OCI-LY3 (cell line): ENCODE data around the gene ANK2.

Source experiments
- H2AFZ ChIP-seq: fragments of 200-600, 300-600 bp; shearing (Covaris generic); 2 replicates; pipeline ENCODE4 v1.6.0; 2014; ENCODE audit warnings: antibody characterized with exemption, low read depth, low read length
- H3K27ac ChIP-seq: fragments of 200-600, 300-600 bp; sonication (generic); 2 replicates; pipeline ENCODE4 v1.5.1; 2014; ENCODE audit warnings: mild to moderate bottlenecking, low read length, moderate library complexity, mixed read lengths
- H3K27me3 ChIP-seq: fragments of 200-600, 300-600 bp; sonication (generic); 2 replicates; pipeline ENCODE4 v1.6.1; 2014; ENCODE audit warnings: low read depth, low read length, mixed read lengths
- H3K36me3 ChIP-seq: fragments of 200-600, 300-600 bp; sonication (generic); replicated peaks from 2 replicates; pipeline ENCODE3; 2014; ENCODE audit warnings: low read depth, low read length, mixed read lengths
- H3K4me1 ChIP-seq: fragments of 300-600, 200-600 bp; sonication (generic); 2 replicates; pipeline ENCODE4 v1.6.1; 2014; ENCODE audit warnings: low read length, mixed read lengths
- H3K4me2 ChIP-seq: fragments of 200-600, 300-600 bp; sonication (generic); 2 replicates; pipeline ENCODE4 v1.6.1; 2014; ENCODE audit warnings: low read length, mixed read lengths
- H3K4me3 ChIP-seq: fragments of 300-600, 200-600 bp; sonication (generic); 2 replicates; pipeline ENCODE4 v1.5.1; 2014; ENCODE audit warnings: antibody characterized with exemption, mild to moderate bottlenecking, low read length, moderate library complexity
- H3K79me2 ChIP-seq: fragments of 300-600, 200-600 bp; shearing (Covaris generic); 2 replicates; pipeline ENCODE4 v1.6.1; 2014; ENCODE audit warnings: mild to moderate bottlenecking, low read length, mixed read lengths
- H3K9ac ChIP-seq: fragments of 300-600, 200-600 bp; shearing (Covaris generic); 2 replicates; pipeline ENCODE4 v1.6.0; 2014; ENCODE audit warnings: mild to moderate bottlenecking, low read length, moderate library complexity
- H3K9me3 ChIP-seq: fragments of 200-600, 300-600 bp; shearing (Covaris generic); 2 replicates; pipeline ENCODE4 v1.6.1; 2014; ENCODE audit warnings: low read length, mixed read lengths; ENCODE audit not compliant: insufficient read depth
- H4K20me1 ChIP-seq: fragments of 200-600, 300-600 bp; sonication (generic); 2 replicates; pipeline ENCODE4 v1.6.1; 2016; ENCODE audit warnings: low read length, mixed read lengths; ENCODE audit not compliant: insufficient read depth
- CTCF ChIP-seq: fragments of 200-600, 300-600 bp; sonication (generic); IDR thresholded peaks from 2 replicates; pipeline ENCODE4 v1.5.1; 2014; ENCODE audit warnings: antibody characterized with exemption, low read length, low read depth
- EZH2phosphoT487 ChIP-seq: fragments of 200-600 bp; shearing (Covaris generic); IDR thresholded peaks from 2 replicates; pipeline ENCODE4 v1.6.1; 2018; ENCODE audit warnings: antibody characterized with exemption, mixed run types, low read depth

The ANK2 gene

DNA sequence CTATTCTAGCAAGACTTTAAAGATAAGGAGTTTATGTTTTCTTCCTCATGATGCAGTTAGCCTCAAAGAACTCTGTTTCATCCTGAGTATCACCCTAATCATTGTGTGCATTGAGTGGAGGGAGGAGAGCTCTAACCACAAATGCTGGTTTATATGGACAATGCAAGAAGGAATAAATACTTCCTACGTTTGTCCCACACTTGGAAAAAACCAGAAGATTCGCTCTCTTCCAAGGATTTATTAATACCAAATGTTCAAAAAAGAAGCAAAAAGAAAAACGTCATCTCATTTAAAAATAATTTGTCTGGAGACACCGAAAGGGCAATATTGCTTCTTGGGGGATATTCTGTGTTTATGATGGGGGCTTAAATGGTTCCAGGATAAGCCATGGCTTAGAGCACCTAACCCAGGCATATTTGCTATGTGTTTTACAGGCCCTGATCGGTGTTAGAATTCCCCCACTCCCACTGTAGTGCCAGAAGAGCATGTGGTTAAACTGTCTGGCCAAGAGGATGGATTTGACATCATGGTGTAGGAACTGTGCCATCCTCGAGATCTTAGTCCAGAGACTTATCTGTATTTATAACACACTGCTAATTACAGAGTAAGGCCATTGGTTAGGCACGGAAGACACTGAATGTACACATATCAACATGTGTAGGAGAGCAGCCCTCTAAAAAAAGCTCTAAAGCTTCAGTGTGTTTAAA lies 227.2 kb downstream of the ANK2 start:
- H3K36me3 ChIP-seq = no peaks in the 10 kb centered on the region
- no peaks in the 10 kb centered on the region for H3K9me3 ChIP-seq
- no peaks in the 10 kb centered on the region for H3K27me3 ChIP-seq
- no peak overlapping the region for H3K9ac ChIP-seq
- no peak overlapping the region for H3K4me3 ChIP-seq
- no peaks in the 10 kb centered on the region for H4K20me1 ChIP-seq
- H3K4me1 ChIP-seq = no peaks in the 10 kb centered on the region
- no peak overlapping the region for H3K27ac ChIP-seq
- H2AFZ ChIP-seq = no peak overlapping the region
- H3K79me2 ChIP-seq = no peaks in the 10 kb centered on the region
- TF ChIP-seq CTCF (no peak), EZH2phosphoT487 (no peak)
- H3K4me2 ChIP-seq = no peak overlapping the region

DNA sequence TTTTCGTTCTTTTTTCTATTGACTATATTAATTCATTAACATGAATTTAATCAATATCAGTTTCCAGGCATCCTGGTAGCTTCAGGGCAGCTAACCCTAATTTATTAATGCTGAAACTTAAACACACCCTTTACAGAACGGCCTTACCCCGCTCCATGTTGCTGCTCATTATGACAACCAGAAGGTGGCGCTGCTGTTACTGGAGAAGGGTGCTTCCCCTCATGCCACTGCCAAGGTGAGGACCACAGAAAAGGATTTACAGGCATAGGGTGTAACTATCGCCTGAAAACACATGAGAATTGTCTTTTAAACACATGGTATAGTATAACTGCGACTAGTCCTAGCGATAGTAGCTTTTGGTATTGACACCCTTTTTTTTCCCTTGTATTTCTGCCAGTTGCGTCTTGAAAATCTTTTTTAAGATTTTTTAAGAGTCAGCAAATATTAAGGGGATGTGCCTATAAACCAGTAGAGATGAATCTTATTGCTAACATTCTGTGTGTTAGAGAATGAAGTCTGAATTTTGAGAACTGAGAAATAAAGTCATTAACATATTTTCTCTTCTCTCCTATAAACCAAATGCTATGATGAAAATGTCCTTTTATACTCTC lies 229.0 kb downstream of the ANK2 start:
- Histone ChIP-seq H3K27ac (no peak overlapping the region), H4K20me1 (no peaks in the 10 kb centered on the region), H3K4me2 (no peak overlapping the region), H3K4me1 (no peaks in the 10 kb centered on the region), H3K27me3 (no peaks in the 10 kb centered on the region), H3K36me3 (no peaks in the 10 kb centered on the region), H3K79me2 (no peaks in the 10 kb centered on the region), H2AFZ (no peak overlapping the region), H3K9ac (no peak overlapping the region), H3K9me3 (no peaks in the 10 kb centered on the region), H3K4me3 (no peak overlapping the region)
- TF ChIP-seq CTCF (peak; percentile 90), EZH2phosphoT487 (no peak)

- no peak overlapping the region for H3K4me3 ChIP-seq
- no peak overlapping the region for H3K9ac ChIP-seq
- no peak for TF ChIP-seq EZH2phosphoT487
- TF ChIP-seq CTCF = no peak
- no peak overlapping the region for H2AFZ ChIP-seq
- no peak overlapping the region for H3K27ac ChIP-seq
- no peaks in the 10 kb centered on the region for H3K27me3 ChIP-seq
- H3K4me2 ChIP-seq = no peak overlapping the region
- H4K20me1 ChIP-seq = no peaks in the 10 kb centered on the region
- H3K79me2 ChIP-seq = no peaks in the 10 kb centered on the region
- no peaks in the 10 kb centered on the region for H3K4me1 ChIP-seq
- no peaks in the 10 kb centered on the region for H3K9me3 ChIP-seq
- no peaks in the 10 kb centered on the region for H3K36me3 ChIP-seq
Measured at GRCh38 chr4:113285501-113285900, 236.0 kb downstream of the ANK2 start.

DNA sequence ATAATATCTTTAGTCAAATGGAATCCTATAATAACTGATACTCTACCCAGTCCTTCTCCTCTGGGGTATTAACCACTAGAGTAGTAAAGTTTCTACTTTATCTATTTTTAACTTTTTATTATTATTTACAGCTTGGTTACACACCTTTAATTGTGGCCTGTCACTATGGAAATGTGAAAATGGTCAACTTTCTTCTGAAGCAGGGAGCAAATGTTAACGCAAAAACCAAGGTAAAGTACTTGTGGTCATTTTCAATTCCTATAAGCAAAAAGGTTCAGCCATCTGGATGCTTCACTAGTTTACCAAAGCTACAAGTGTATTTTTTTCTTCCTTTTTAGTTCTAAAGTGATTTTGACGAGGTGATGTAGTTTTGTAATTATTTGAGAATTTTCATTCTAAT lies 238.8 kb downstream of the ANK2 start:
- Histone ChIP-seq H3K4me1 (no peaks in the 10 kb centered on the region), H3K4me2 (no peak overlapping the region), H2AFZ (no peak overlapping the region), H3K4me3 (no peak overlapping the region), H3K36me3 (no peaks in the 10 kb centered on the region), H3K27ac (no peak overlapping the region), H3K9ac (no peak overlapping the region), H3K79me2 (no peaks in the 10 kb centered on the region), H3K27me3 (no peaks in the 10 kb centered on the region), H4K20me1 (no peaks in the 10 kb centered on the region), H3K9me3 (no peaks in the 10 kb centered on the region)
- TF ChIP-seq EZH2phosphoT487 (no peak), CTCF (no peak)
